Mucosa of descending colon (tissue), 3 donors: ENCODE data around the gene PTPRJ. TPM values are rescaled to one million over a fixed set of nuclear protein-coding genes. Genes with fewer than 3 reads are reported as not detected.

Source experiments
- ATAC-seq: fragments of 200-7000 bp; cut with Tn5 transposase; one replicate; pipeline ENCODE4 v1.9.1; 2020; ENCODE audit warnings: mild to moderate bottlenecking, moderate library complexity
- DNase-seq, 3 donors: peaks; one replicate each; pipeline ENCODE4 v3.0.0-alpha.2; 2020
- H3K36me3 ChIP-seq: fragments of 200-600 bp; one replicate; pipeline ENCODE4 v1.8.0; 2021; ENCODE audit warnings: low read depth, mild to moderate bottlenecking
- H3K4me1 ChIP-seq: fragments of 200-600 bp; one replicate; pipeline ENCODE4 v1.8.0; 2021; ENCODE audit warnings: low read depth, mild to moderate bottlenecking
- H3K4me3 ChIP-seq: fragments of 200-600 bp; one replicate; pipeline ENCODE4 v1.8.0; 2021; ENCODE audit warnings: mild to moderate bottlenecking
- H3K9me3 ChIP-seq: fragments of 200-600 bp; one replicate; pipeline ENCODE4 v1.8.0; 2021; ENCODE audit warnings: mild to moderate bottlenecking
- intact Hi-C, 2 donors: fragments of 100-400 bp; cut with DNase I in 1 of 2; cut with micrococcal nuclease in 1 of 2; formaldehyde crosslinking; loops; one replicate each; pipeline versions ENCODE4 v1.11.0 to v1.11.1; 2022; cut with DNase I, micrococcal nuclease
- total RNA-seq, 3 donors: library from RNA; stranded (reverse); fragmentation: NEBNext Ultra II Directional in 2 of 3; extraction: Animal tissue kit (Norgen Biotek cat#: 25700) in 2 of 3; gene quantifications; one replicate each; pipeline versions ENCODE4 v1.2.1 to v1.2.4, GENCODE V29; 2021 to 2023
- TF ChIP-seq, protein P1 (sequence below): fragments of 200-600 bp; IDR thresholded peaks from one replicate; pipeline ENCODE4 v1.8.0; 2022; ENCODE audit warnings: antibody characterized with exemption, mild to moderate bottlenecking
- donor health status: DM: no; HTN: no; CAD: no; lungs with moderate emphysema.
- donor health status: DM: no; HTN: no; CAD: no.
- donor health status: DM: no; HTN: yes; CAD: no.

The PTPRJ gene
- total RNA-seq, 3 donors from 2014 or later = 27.8 to 54.6 (median 44.0) TPM

DNA sequence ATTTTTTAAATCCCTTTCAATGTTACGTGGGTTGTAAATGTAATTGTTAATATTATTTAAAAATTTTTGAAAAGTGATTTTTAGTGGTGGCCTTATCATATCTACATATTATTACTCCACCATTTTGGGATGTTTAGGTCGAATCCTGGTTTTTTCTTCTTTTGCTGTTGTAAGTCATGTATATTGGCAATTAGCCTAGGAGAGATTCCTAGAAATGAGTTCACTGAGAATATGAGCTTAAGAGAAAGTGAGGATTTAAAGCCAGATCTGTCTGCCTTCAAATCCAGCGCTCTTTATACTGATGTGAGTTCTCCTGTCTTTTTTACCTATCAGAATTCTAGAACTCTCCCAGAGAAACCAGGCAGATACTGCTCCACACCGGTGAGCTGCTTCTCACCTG, 56.1 kb downstream of the PTPRJ start:
- ATAC-seq (no peak), DNase-seq (no peak)
- no peak overlapping the region for H3K4me3 ChIP-seq
- no peaks in the 10 kb centered on the region for H3K4me1 ChIP-seq
- TF ChIP-seq, protein P1, sequence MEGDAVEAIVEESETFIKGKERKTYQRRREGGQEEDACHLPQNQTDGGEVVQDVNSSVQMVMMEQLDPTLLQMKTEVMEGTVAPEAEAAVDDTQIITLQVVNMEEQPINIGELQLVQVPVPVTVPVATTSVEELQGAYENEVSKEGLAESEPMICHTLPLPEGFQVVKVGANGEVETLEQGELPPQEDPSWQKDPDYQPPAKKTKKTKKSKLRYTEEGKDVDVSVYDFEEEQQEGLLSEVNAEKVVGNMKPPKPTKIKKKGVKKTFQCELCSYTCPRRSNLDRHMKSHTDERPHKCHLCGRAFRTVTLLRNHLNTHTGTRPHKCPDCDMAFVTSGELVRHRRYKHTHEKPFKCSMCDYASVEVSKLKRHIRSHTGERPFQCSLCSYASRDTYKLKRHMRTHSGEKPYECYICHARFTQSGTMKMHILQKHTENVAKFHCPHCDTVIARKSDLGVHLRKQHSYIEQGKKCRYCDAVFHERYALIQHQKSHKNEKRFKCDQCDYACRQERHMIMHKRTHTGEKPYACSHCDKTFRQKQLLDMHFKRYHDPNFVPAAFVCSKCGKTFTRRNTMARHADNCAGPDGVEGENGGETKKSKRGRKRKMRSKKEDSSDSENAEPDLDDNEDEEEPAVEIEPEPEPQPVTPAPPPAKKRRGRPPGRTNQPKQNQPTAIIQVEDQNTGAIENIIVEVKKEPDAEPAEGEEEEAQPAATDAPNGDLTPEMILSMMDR = no peak
- H3K36me3 ChIP-seq = no peaks in the 10 kb centered on the region
- no peaks in the 10 kb centered on the region for H3K9me3 ChIP-seq
- intact Hi-C loops = no loop called here

GRCh38 chr11:48037709-48038468, 57.5 kb downstream of the PTPRJ start:
- no peak for DNase-seq
- TF ChIP-seq, protein P1 = no peak
- Histone ChIP-seq H3K36me3 (no peaks in the 10 kb centered on the region), H3K4me3 (no peak overlapping the region), H3K9me3 (no peaks in the 10 kb centered on the region), H3K4me1 (no peaks in the 10 kb centered on the region)
- ATAC-seq = no peak
- intact Hi-C loops = no loop called here

DNA sequence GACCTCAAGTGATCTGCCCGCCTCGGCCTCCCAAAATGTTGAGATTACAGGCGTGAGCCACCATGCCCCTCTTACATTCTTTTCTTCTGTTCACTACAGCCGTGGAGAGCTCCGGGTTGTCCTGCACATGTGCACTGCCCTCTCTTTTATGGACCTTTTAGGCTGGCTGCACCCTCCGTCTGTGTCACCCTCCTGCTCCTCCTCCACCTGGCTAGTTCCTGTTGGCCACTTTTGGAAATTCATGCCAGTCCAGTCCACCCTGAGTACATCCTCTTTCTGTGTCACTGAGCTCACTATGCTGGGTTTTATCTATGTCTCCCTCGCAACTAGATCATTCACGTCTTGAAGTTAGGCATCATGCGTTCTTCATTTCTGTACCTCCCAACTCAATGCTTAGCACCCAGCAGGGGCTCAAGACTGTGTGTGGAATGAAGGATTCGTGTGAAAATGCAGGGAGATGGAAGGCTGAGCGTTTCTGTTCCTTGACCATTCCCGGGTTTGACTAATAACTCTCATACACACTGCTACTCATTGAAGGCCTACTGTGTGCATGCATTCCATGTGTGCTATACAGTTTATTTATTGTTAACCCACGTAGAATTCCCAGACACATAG, 60.6 kb downstream of the PTPRJ start:
- no peak for ATAC-seq
- Histone ChIP-seq H3K4me3 (no peak overlapping the region), H3K36me3 (no peaks in the 10 kb centered on the region), H3K4me1 (no peaks in the 10 kb centered on the region), H3K9me3 (no peaks in the 10 kb centered on the region)
- TF ChIP-seq, protein P1 = no peak
- intact Hi-C loops = no loop called here
- no peak for DNase-seq

DNA sequence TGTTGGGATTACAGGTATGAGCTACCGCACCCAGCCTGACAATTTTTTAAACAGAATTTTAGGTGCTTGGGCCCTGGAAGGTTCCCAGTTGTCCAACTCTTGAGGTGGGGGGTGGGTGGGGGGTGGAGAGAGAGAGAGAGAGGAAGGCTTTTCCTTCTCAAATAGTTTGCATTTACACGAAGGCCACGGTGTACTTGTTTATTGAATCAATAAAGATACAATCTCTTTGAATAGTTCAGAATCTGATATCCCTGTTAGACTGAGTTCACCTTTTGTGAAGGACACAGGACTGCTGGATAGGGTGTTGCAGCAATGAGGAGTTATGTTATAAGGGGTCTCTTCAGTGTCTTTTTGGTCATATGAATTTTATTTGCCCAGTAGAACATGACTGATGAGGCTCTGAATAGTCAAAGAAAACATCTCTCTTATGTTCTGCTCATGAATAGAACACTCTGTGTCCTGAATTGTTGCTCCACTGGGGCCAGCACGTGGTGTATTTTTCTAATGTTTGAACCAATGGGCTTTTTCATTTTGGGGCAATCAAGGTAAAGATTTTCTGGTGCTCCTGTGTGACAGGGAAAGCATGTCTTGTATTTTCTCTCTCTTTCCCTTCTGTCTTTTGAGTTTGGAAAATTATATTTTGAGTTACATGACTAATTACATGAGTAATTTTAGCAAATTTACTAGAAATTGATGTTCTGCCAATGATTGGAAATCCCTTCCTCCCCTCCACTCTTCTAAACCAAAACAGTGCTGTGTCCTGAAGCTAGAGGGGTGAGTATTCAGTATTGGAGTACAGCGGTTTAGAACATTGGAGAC, 61.7 kb downstream of the PTPRJ start:
- ATAC-seq = no peak
- intact Hi-C loops = no loop called here

More for the DNA sequence above, 61.7 kb downstream of the PTPRJ start:
- DNase-seq = no peak
- H3K4me3 ChIP-seq = no peak overlapping the region
- no peaks in the 10 kb centered on the region for H3K9me3 ChIP-seq
- H3K4me1 ChIP-seq = no peaks in the 10 kb centered on the region
- TF ChIP-seq, protein P1 = no peak
- no peaks in the 10 kb centered on the region for H3K36me3 ChIP-seq
